NCI-H526 (cell line): Measurements from ENCODE around the gene ATF7.
"Not testable (repeated sequence)": the region's sequence is repeated elsewhere in the genome, so short reads cannot be mapped to it uniquely, and the experiment has no call there.

Source experiments
- DNase-seq, 2 experiments: peaks; one replicate each; lab custom pipeline; 2025; lab: John Stamatoyannopoulos, UW

The ATF7 gene

GRCh38 chr12:53564941-53565340 is 61.2 kb downstream of the ATF7 start:
- no peak for DNase-seq

- no peak for DNase-seq
These were observed 61.9 kb downstream of the ATF7 start for GRCh38 chr12:53564278-53564677.

- no peak for DNase-seq
These were observed 62.6 kb downstream of the ATF7 start for GRCh38 chr12:53563452-53564028.

- DNase-seq, result no peak
These were observed 64.6 kb downstream of the ATF7 start for GRCh38 chr12:53561590-53561953.

GRCh38 chr12:53560912-53561589 is 65.1 kb downstream of the ATF7 start:
- DNase-seq, result no peak

- DNase-seq, result no peak
These were observed 65.8 kb downstream of the ATF7 start for GRCh38 chr12:53560351-53560750.

GRCh38 chr12:53558631-53559030 is 67.6 kb downstream of the ATF7 start:
- DNase-seq, result no peak

- no peak for DNase-seq
These were observed 73.5 kb downstream of the ATF7 start for GRCh38 chr12:53552361-53553327.

GRCh38 chr12:53551889-53552291 is 74.3 kb downstream of the ATF7 start:
- DNase-seq, result no peak

- no peak for DNase-seq
These were observed 75.6 kb downstream of the ATF7 start for GRCh38 chr12:53550595-53550994.

- DNase-seq, result not testable (repeated sequence)
These were observed 76.1 kb downstream of the ATF7 start for GRCh38 chr12:53550131-53550530.

- DNase-seq, result not testable (repeated sequence)
These were observed 77.8 kb downstream of the ATF7 start for GRCh38 chr12:53548354-53548753.

GRCh38 chr12:53543539-53543938 is 82.6 kb downstream of the ATF7 start:
- DNase-seq, result peak; percentile 42 to 66

GRCh38 chr12:53539526-53539925 is 86.7 kb downstream of the ATF7 start:
- no peak for DNase-seq

- peak; percentile 44 to 57 for DNase-seq
These were observed 87.9 kb downstream of the ATF7 start for GRCh38 chr12:53538209-53538689.

- no peak for DNase-seq
These were observed 89.2 kb downstream of the ATF7 start for GRCh38 chr12:53536962-53537361.

- DNase-seq, result no peak
These were observed 92.7 kb downstream of the ATF7 start for GRCh38 chr12:53533471-53533870.

- DNase-seq, result no peak
These were observed 93.4 kb downstream of the ATF7 start for GRCh38 chr12:53532524-53533445.

GRCh38 chr12:53532021-53532420 is 94.2 kb downstream of the ATF7 start:
- no peak for DNase-seq

- no peak for DNase-seq
These were observed 95.3 kb downstream of the ATF7 start for GRCh38 chr12:53530920-53531319.

- DNase-seq, result no peak
These were observed 96.1 kb downstream of the ATF7 start for GRCh38 chr12:53530061-53530460.

GRCh38 chr12:53524476-53524875 is 101.7 kb downstream of the ATF7 start:
- no peak for DNase-seq
